Astrocyte of the cerebellum (primary cell): Measurements from ENCODE around the gene FBLN5.

ENCODE experiments used
- DNase-seq: peaks from one replicate; pipeline ENCODE4 v3.0.0-alpha.2; 2011; ENCODE audit warnings: low read depth
- H3K4me3 ChIP-seq: 2 replicates; pipeline ENCODE4 v1.5.1; 2011; ENCODE audit warnings: mild to moderate bottlenecking, low read depth, low read length, moderate library complexity
- in situ Hi-C: cut with HindIII; loops from 2 replicates; pipeline ENCODE4 v1.10.0; 2017; ENCODE audit warnings: low sequenced_read_pairs
- TF ChIP-seq, protein P1 (sequence below): IDR thresholded peaks from 2 replicates; pipeline ENCODE4 v1.5.1; 2012; ENCODE audit warnings: low read length, low read depth, moderate library complexity, mild to moderate bottlenecking; ENCODE audit errors: missing control alignments

Gene FBLN5

DNA sequence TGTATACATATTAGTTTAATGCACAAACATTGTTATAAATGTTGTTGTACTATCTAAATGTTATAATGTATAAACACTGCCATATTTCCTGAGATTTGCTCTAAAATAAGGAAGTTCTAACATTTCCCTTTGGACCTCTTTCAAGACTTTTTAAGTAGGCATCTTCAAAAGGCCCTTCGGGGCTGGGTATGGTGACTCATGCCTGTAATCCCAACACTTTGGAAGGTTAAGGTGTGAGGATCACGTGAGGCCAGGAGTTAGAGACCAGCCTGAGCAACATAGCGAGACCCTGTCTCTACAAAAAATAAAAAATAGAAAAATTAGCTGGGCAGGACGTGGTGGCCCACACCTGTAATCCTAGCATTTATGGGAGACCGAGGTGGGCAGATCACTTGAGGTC lies 35.5 kb downstream of the FBLN5 start:
- TF ChIP-seq, protein P1, sequence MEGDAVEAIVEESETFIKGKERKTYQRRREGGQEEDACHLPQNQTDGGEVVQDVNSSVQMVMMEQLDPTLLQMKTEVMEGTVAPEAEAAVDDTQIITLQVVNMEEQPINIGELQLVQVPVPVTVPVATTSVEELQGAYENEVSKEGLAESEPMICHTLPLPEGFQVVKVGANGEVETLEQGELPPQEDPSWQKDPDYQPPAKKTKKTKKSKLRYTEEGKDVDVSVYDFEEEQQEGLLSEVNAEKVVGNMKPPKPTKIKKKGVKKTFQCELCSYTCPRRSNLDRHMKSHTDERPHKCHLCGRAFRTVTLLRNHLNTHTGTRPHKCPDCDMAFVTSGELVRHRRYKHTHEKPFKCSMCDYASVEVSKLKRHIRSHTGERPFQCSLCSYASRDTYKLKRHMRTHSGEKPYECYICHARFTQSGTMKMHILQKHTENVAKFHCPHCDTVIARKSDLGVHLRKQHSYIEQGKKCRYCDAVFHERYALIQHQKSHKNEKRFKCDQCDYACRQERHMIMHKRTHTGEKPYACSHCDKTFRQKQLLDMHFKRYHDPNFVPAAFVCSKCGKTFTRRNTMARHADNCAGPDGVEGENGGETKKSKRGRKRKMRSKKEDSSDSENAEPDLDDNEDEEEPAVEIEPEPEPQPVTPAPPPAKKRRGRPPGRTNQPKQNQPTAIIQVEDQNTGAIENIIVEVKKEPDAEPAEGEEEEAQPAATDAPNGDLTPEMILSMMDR = no peak
- H3K4me3 ChIP-seq = no peak overlapping the region
- DNase-seq = no peak
- in situ Hi-C loops = no loop called here

DNA sequence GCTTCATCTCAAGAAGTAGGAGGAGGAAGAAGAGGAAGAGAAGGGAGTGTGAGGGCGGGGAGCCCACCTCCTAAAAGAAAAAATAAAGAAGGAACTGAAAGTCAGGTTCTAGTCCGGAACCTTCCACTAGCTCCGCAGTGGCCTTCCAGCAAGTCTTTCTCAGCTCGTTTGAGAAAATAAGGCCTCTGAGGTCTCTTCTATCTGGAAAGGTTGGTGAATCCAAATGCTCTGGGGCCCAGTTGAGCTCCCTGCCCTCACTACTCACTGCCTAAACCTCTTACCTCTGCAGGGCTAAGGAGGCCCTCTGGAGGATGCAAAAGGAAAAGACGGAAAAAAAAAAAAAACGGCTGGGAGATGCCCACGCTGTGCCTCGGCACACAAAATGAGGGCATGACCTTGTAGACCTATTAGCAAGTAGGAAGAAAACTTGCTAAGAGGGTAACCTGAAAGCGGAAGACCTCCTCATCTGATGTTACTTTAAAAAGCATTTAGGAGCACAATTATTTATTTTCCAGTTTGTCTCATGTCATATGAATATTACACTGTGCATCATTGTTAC lies 35.9 kb downstream of the FBLN5 start:
- no peak for DNase-seq

DNA sequence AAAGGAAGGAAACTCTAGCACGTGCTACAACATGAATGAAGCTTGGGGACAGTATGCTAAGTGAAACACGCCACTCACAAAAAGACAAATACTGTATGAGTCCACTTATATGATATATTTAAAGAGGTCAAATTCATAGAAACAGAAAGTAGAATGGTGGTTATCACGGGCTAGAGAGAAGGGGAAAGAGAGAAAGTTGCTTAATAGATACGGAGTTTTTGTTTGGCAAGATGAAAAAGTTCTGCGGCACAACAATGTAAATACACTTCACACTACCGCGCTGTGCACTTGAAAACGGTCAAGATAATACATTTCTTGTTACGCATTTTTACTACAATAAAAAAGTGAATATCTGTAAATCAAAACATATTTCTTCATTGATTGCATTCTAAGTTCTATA lies 37.3 kb downstream of the FBLN5 start:
- no peak overlapping the region for H3K4me3 ChIP-seq
- no peak for DNase-seq
- TF ChIP-seq, protein P1 = no peak
- in situ Hi-C loops = no loop called here

More for the DNA sequence above, 35.9 kb downstream of the FBLN5 start:
- TF ChIP-seq, protein P1 = peak; percentile 76
- in situ Hi-C loops = no loop called here
- no peak overlapping the region for H3K4me3 ChIP-seq

DNA sequence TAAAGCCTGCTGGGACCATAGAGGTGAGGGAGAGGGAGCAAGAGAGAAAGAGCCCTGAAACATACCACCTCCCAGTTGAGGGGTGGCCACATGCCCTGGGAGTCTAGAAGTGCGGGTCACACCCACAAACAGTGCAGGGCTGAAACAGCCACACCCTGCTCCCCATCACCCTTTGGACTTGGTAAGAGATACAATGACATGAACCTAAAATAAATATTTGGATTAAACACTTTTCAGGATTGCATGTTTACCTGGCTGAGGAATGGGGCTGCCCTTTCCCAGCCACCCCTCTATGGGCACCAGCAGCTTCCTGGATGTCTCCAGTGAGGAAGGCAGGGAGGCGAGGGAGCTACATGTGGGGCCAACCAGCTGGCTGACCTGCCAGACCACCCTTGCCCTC lies 41.1 kb downstream of the FBLN5 start:
- in situ Hi-C loops = no loop called here
- H3K4me3 ChIP-seq = no peak overlapping the region
- TF ChIP-seq, protein P1 = no peak
- no peak for DNase-seq

DNA sequence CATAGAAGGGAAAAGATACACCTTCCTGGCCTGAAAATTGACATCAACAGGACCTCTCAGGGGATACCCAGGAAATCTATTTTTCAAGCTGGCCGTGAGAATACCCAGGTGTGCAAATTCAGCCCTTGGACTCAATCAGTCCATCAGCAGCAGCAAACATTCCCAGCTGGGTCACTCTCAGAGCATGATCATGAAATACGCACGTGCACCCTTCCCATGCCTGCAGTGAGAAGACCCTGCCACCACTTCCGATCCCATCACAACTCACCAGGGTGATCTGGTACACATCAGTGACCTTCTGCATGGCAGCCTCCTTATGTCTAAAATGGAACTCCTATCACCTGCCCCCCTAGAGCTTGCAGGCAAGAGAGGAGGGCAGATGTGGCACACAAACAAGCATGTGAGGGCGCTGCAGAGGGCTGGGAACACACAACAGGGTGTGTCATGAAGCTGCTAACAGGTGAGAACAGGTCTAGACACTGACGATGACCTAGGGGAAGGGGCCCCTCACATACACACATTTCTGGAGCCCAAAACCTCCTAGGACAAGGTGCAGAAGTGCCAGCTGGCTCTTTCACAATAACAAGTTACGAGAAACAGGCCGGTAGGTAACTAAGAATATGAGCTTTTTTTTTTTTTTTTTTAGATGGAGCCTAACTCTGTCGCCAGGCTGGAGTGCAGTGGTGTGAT lies 42.4 kb downstream of the FBLN5 start:
- in situ Hi-C loops = no loop called here
- TF ChIP-seq, protein P1 = no peak
- no peak for DNase-seq
- H3K4me3 ChIP-seq = no peak overlapping the region

DNA sequence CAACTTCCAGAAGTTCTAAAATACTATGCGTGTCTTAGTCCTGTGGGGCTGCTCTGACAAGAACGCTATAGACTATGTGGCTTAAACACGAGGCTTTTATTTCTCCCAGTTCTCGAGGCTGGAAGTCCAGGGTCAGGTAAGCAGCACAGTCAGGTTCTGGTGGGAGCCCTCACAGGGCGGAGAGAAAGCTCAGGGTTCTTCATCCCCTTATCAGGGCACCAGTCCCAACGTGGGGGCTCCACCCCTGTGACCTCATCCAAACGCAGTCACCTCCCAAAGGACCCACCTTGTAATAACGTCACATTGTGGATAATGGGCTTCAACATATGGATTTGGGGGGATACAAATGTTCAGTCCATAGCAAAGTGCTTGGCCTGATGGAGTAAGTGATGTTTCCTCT lies 43.0 kb downstream of the FBLN5 start:
- in situ Hi-C loops = no loop called here
- DNase-seq = no peak
- TF ChIP-seq, protein P1 = no peak
- H3K4me3 ChIP-seq = no peak overlapping the region
